Fibroblast of lung (primary cell): ENCODE measurements around the gene FBXO34.

Experiments
- CTCF ChIP-seq, 2 donors: IDR thresholded peaks in 1 of 2; conservative IDR thresholded peaks in 1 of 2; 1 replicate in 1 of 2; 2 replicates in 1 of 2; pipeline ENCODE4 v1.5.1; 2011 to 2012; ENCODE audit warnings: low read length in 2 of 2, control low read depth in 1 of 2, inconsistent platforms in 1 of 2, low read depth in 1 of 2, mild to moderate bottlenecking in 1 of 2
- EZH2 ChIP-seq: IDR thresholded peaks from 2 replicates; pipeline ENCODE4 v1.5.1; 2012; ENCODE audit warnings: low read length, control low read depth, mild to moderate bottlenecking; ENCODE audit errors: missing control alignments

- TF ChIP-seq CTCF (conservative IDR thresholded peaks at IDR 0.05 in 1 of 2, IDR thresholded peaks at IDR 0.05 in 1 of 2; ENCODE audit: low read depth in 1 of 2, low read length in 2 of 2) = no peak
- no peak for TF ChIP-seq EZH2
Measured at GRCh38 chr14:55388160-55388559, 116.9 kb downstream of the FBXO34 start.
